HEK293 (cell line): ENCODE results near the gene OR5D16.
A peak's percentile ranks its signal among the peaks of the same experiment; 100 is the strongest.

Experiments used
- CTCF ChIA-PET: fragments of 350-600 bp; formaldehyde crosslinking; extraction: SDS; loops from one replicate; lab custom pipeline; 2021; ENCODE audit warnings: antibody characterized with exemption; lab: Yijun Ruan, JAX
- POLR2A ChIA-PET: fragments of 300-600 bp; formaldehyde crosslinking; extraction: SDS; loops from one replicate; lab custom pipeline; 2020; ENCODE audit warnings: antibody characterized with exemption, inconsistent platforms; lab: Yijun Ruan, JAX
- H3K27ac ChIP-seq: fragments of 200-500 bp; sonication (Bioruptor generic); 2 replicates; pipeline ENCODE4 v1.5.1; 2014; ENCODE audit warnings: low read depth, low read length, control low read depth, inconsistent platforms; ENCODE audit errors: extremely low read depth
- H3K36me3 ChIP-seq, 2 experiments: fragments of 200-500 bp in 1 of 2; sonication (Bioruptor generic) in 1 of 2; 1 replicate in 1 of 2; 2 replicates in 1 of 2; pipeline ENCODE4 v1.5.1; 2014 to 2017; ENCODE audit warnings: inconsistent platforms in 2 of 2, low read length in 2 of 2; ENCODE audit not compliant: control insufficient read depth in 2 of 2, insufficient read depth in 1 of 2
- H3K4me1 ChIP-seq: fragments of 200-500 bp; sonication (Bioruptor generic); 2 replicates; pipeline ENCODE4 v1.5.1; 2014; ENCODE audit warnings: mild to moderate bottlenecking, low read length, inconsistent platforms; ENCODE audit not compliant: control insufficient read depth, insufficient read depth
- H3K4me3 ChIP-seq: 2 replicates; pipeline ENCODE4 v1.5.1; 2011; ENCODE audit warnings: low read depth, mild to moderate bottlenecking, control low read depth, low read length, moderate library complexity
- H3K9me3 ChIP-seq: fragments of 200-500 bp; sonication (Bioruptor generic); 2 replicates; pipeline ENCODE4 v1.5.1; 2014; ENCODE audit warnings: low read depth, low read length, inconsistent platforms; ENCODE audit not compliant: control insufficient read depth, insufficient read depth
- GFI1B ChIP-seq: fragments of 450-650 bp; formaldehyde crosslinking; IDR thresholded peaks from 2 replicates; pipeline ENCODE4 v1.5.1; 2016; ENCODE audit warnings: missing biosample characterization, missing genetic modification characterization
- REST ChIP-seq: fragments of 450-650 bp; formaldehyde crosslinking; IDR thresholded peaks from 2 replicates; pipeline ENCODE4 v1.5.1; 2016; ENCODE audit warnings: missing biosample characterization, missing genetic modification characterization
- SCRT2 ChIP-seq: fragments of 450-650 bp; formaldehyde crosslinking; IDR thresholded peaks from 2 replicates; pipeline ENCODE4 v1.5.1; 2016; ENCODE audit warnings: missing biosample characterization, missing genetic modification characterization
- SP3 ChIP-seq: fragments of 450-650 bp; formaldehyde crosslinking; IDR thresholded peaks from 2 replicates; pipeline ENCODE4 v1.5.1; 2016; ENCODE audit warnings: missing biosample characterization, missing genetic modification characterization
- ZFP3 ChIP-seq: fragments of 450-650 bp; formaldehyde crosslinking; IDR thresholded peaks from 2 replicates; pipeline ENCODE4 v1.5.1; 2016; ENCODE audit warnings: low read depth, missing biosample characterization, missing genetic modification characterization
- ZNF239 ChIP-seq: fragments of 450-650 bp; formaldehyde crosslinking; IDR thresholded peaks from 2 replicates; pipeline ENCODE4 v1.5.1; 2016; ENCODE audit warnings: missing biosample characterization, missing genetic modification characterization
- ZNF311 ChIP-seq: fragments of 450-650 bp; formaldehyde crosslinking; IDR thresholded peaks from 2 replicates; pipeline ENCODE4 v1.5.1; 2017; ENCODE audit warnings: missing biosample characterization, missing genetic modification characterization, borderline replicate concordance
- ZNF350 ChIP-seq: fragments of 450-650 bp; formaldehyde crosslinking; IDR thresholded peaks from 2 replicates; pipeline ENCODE4 v1.5.0; 2017; ENCODE audit warnings: missing biosample characterization, mild to moderate bottlenecking, missing genetic modification characterization
- ZNF48 ChIP-seq: fragments of 450-650 bp; formaldehyde crosslinking; IDR thresholded peaks from 2 replicates; pipeline ENCODE4 v1.5.1; 2016; ENCODE audit warnings: missing biosample characterization, missing genetic modification characterization
- ZNF518A ChIP-seq: fragments of 450-650 bp; formaldehyde crosslinking; conservative IDR thresholded peaks from 2 replicates; pipeline ENCODE4 v1.5.1; 2016; ENCODE audit warnings: low read depth, missing biosample characterization, missing genetic modification characterization
- ZNF585B ChIP-seq: fragments of 450-650 bp; formaldehyde crosslinking; IDR thresholded peaks from 2 replicates; pipeline ENCODE4 v1.5.1; 2016; ENCODE audit warnings: missing biosample characterization, missing genetic modification characterization
- ZNF692 ChIP-seq: fragments of 450-650 bp; formaldehyde crosslinking; IDR thresholded peaks from 2 replicates; pipeline ENCODE4 v1.5.1; 2016; ENCODE audit warnings: missing biosample characterization, missing genetic modification characterization
- ZXDB ChIP-seq: fragments of 450-650 bp; formaldehyde crosslinking; IDR thresholded peaks from 2 replicates; pipeline ENCODE4 v1.5.1; 2016; ENCODE audit warnings: missing biosample characterization, missing genetic modification characterization
- TF ChIP-seq, protein P1 (sequence below): fragments of 450-650 bp; formaldehyde crosslinking; IDR thresholded peaks from 2 replicates; pipeline ENCODE4 v1.5.1; 2016; ENCODE audit warnings: missing biosample characterization, missing genetic modification characterization

OR5D16 gene

DNA sequence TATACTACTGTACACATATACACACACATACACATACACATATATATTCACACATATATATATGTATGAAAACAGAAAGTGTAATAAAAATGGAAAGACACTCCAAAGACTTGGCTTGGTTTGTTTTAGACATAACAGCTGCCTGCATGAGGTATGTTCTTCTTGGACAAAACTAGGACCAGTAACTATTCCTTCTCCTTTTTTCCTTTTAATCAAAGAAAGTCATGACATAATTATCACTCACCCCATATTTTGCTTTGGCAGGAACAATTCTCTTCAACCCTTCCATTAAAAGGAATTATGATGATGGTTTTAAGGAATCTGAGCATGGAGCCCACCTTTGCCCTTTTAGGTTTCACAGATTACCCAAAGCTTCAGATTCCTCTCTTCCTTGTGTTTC is 43.3 kb upstream of the OR5D16 start, which contains the start of gene OR5D14:
TSS of gene OR5D14 (plus strand) at position 301 of the 400 bp plus-strand sequence. CDS start at position 301, 0 bp downstream.
- Histone ChIP-seq H3K36me3 (no peaks in the 10 kb centered on the region), H3K4me1 (no peaks in the 10 kb centered on the region), H3K9me3 (no peaks in the 10 kb centered on the region), H3K27ac (no peak within 1 kb of the TSS), H3K4me3 (no peak within 1 kb of the TSS)
- POLR2A ChIA-PET: no interaction called here
- CTCF ChIA-PET: interaction anchor here (0.7 kb wide), 1 partner anchor 961 kb away, joined by 5 read pairs; no protein-coding TSS in a partner anchor
- no peak for TF ChIP-seq ZNF239 (tag by site-specific recombination)
- no peak for TF ChIP-seq ZNF518A
- no peak for TF ChIP-seq SP3 (tag by site-specific recombination)
- no peak for TF ChIP-seq ZNF48 (tag by site-specific recombination)
- TF ChIP-seq ZNF311: no peak
- TF ChIP-seq ZXDB (tag by site-specific recombination): no peak
- no peak for TF ChIP-seq SCRT2 (tag by site-specific recombination)
- TF ChIP-seq ZFP3: no peak
- TF ChIP-seq REST (tag by site-specific recombination): no peak
- no peak for TF ChIP-seq ZNF692
- no peak for TF ChIP-seq ZNF350 (tag by site-specific recombination)

DNA sequence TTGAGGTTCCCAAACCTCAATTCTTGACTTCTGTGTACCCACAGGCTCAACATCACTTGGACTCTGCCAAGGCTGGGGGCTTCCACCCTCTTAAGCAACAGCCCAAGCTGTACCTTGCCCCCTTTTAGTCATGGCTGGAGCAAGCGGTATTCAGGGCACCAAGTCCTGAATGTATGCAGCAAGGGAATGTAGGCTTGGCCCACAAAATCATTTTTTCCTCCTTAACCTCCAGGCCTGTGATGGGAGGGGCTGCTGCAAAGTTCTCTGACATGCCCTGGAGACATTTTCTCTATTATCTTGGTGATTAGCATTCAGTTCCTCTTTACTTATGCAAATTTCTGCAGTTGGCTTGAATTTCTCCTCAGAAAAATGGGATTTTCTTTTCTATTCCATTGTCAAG is 32.3 kb upstream of the OR5D16 start:
- H3K36me3 ChIP-seq: no peaks in the 10 kb centered on the region
- CTCF ChIA-PET: no interaction called here
- H3K27ac ChIP-seq: no peak overlapping the region
- POLR2A ChIA-PET: no interaction called here
- H3K4me1 ChIP-seq: no peaks in the 10 kb centered on the region
- H3K9me3 ChIP-seq: no peaks in the 10 kb centered on the region
- TF ChIP-seq GFI1B (tag by site-specific recombination): no peak
- TF ChIP-seq, protein P1, sequence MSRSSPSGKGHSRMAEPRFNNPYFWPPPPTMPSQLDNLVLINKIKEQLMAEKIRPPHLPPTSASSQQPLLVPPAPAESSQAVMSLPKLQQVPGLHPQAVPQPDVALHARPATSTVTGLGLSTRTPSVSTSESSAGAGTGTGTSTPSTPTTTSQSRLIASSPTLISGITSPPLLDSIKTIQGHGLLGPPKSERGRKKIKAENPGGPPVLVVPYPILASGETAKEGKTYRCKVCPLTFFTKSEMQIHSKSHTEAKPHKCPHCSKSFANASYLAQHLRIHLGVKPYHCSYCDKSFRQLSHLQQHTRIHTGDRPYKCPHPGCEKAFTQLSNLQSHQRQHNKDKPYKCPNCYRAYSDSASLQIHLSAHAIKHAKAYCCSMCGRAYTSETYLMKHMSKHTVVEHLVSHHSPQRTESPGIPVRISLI (tag by site-specific recombination): no peak
- peak; percentile 59 for TF ChIP-seq ZNF585B (tag by site-specific recombination)
- H3K4me3 ChIP-seq: no peak overlapping the region
